Gastrocnemius medialis (tissue), 4 donors: ENCODE measurements around the gene ARSG.

Experiments
- POLR2A ChIP-seq, 2 donors: fragments of 450-650 bp; IDR thresholded peaks; one replicate each; pipeline ENCODE4 v1.6.1; 2017; ENCODE audit warnings: antibody characterized with exemption in 2 of 2, mild to moderate bottlenecking in 2 of 2, moderate library complexity in 2 of 2
- TF ChIP-seq, protein P1 (sequence below), 5 experiments: fragments of 450-650 bp in 3 of 5; fragments of 200-600 bp in 2 of 5; sonication (generic) in 2 of 5; IDR thresholded peaks in 4 of 5; conservative IDR thresholded peaks in 1 of 5; 1 replicate in 4 of 5; 2 replicates in 1 of 5; pipeline ENCODE4 v1.5.1; 2016 to 2019; ENCODE audit warnings: antibody characterized with exemption in 5 of 5, mild to moderate bottlenecking in 3 of 5, moderate library complexity in 3 of 5

- TF ChIP-seq POLR2A (IDR thresholded peaks at IDR 0.05) = no peak
- TF ChIP-seq, protein P1, sequence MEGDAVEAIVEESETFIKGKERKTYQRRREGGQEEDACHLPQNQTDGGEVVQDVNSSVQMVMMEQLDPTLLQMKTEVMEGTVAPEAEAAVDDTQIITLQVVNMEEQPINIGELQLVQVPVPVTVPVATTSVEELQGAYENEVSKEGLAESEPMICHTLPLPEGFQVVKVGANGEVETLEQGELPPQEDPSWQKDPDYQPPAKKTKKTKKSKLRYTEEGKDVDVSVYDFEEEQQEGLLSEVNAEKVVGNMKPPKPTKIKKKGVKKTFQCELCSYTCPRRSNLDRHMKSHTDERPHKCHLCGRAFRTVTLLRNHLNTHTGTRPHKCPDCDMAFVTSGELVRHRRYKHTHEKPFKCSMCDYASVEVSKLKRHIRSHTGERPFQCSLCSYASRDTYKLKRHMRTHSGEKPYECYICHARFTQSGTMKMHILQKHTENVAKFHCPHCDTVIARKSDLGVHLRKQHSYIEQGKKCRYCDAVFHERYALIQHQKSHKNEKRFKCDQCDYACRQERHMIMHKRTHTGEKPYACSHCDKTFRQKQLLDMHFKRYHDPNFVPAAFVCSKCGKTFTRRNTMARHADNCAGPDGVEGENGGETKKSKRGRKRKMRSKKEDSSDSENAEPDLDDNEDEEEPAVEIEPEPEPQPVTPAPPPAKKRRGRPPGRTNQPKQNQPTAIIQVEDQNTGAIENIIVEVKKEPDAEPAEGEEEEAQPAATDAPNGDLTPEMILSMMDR (IDR thresholded peaks at IDR 0.05 in 4 of 5, conservative IDR thresholded peaks at IDR 0.05 in 1 of 5) = no peak
Observed at GRCh38 chr17:68396226-68397107, 105.2 kb downstream of the ARSG start.
